CD4-positive, alpha-beta T cell treated with Interleukin-1 beta for 1 hour (primary cell): ENCODE data around the gene ZNF655.

Source experiments
- DNase-seq, 2 donors: peaks; one replicate each; pipeline ENCODE4 v3.0.0-alpha.2; 2020 to 2022

Gene ZNF655

DNA sequence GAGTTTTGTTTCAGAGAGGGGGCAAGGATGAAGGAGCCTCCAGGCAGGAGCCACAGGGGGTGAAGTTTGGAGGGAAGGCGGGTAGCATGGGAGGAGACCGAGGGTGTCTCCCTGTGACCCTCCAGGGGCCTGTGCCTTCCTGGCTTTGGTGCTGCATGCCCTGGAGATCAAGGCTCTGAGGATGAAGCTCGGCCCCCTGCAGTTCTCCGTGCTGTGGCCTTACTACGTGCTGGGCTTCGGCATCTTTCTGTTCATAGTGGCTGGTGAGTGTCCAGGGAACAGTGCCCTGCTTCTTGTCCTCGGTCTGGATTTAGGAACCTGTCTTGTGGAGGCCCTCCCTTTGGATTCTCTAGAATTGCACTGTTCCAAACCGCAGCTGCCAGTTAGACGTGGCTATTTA, 49.1 kb downstream of the ZNF655 start:
- DNase-seq = no peak

DNA sequence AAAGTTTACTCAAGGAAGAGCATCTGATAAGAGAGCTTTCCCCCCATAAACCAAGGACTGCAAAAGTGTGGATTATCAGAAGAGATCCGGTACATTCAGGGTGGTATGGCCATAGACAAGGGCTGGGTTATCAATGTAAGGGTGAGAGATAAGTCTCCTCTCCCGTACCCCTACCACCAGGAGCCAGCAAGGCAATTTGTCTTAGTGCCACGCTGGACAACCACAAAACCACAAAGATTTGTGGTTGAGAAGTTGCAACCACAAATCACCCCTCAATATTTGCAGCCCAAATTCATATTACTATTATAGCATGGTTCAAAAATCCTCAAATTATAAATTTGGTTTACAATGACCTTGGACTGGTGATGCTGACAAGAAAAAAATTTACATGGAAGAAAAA, 56.1 kb downstream of the ZNF655 start:
- no peak for DNase-seq

DNA sequence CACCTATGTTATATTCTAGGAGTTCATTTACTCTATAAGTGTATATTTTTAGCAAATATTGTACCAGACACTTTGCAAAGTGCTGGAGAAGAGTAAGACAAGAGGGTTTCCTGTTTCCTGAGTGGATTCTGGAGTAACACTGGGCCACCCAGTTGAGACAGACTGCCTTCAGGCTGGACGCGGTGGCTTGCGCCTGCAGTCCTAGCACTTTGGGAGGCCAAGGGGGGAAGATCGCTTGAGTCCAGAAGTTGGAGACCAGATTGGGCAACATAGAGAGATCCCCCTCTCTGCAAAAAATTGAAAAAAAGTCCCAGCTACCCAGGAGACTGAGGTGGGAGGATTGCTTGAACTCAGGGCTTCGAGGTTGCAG, 57.5 kb downstream of the ZNF655 start:
- DNase-seq = no peak

DNA sequence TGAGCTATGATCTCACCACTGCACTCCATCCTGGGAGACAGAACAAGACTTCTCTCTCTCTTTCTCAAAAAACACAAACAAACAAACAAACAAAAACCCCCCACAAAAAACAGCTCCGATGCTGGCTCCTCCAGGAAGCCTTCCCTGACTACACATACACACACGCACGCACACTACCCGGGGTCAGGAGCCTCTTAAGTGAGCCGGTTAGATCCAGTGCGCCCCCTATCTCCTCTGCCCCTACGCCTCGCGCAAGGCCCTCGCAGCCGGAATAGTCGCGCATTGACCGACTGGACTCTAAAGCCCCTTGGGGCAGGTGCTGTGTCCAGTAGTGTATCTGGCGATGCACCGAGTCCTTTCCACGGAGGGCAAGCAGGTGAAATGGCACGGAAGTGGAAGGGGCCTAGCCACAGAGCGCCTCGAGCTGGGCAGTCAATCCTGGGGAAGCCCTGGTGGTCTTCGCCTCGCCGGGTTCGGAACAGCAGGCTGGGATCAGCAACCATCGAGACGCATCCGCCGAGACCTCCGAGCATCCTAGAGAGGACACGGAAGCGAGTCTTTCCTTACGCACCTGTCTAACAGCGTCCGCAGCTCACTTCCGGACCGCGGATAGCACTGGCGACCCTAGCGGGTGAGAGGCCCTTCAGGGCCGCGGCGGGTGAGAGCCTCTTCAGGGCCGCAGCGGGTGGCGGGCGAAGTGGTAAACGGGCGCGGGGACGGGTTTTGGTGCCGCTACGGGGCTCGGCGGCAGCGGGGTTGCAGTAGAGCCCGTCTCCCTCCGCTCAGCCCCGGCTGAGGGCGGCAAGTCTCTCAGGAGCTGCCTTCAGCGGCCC, 58.1 kb downstream of the ZNF655 start, which contains the start of gene ZSCAN25:
ZSCAN25 (plus strand) TSS at position 588 of the 833 bp plus-strand sequence. CDS start 2,661 bp downstream, outside the sequence.
- DNase-seq = peak; percentile 89

DNA sequence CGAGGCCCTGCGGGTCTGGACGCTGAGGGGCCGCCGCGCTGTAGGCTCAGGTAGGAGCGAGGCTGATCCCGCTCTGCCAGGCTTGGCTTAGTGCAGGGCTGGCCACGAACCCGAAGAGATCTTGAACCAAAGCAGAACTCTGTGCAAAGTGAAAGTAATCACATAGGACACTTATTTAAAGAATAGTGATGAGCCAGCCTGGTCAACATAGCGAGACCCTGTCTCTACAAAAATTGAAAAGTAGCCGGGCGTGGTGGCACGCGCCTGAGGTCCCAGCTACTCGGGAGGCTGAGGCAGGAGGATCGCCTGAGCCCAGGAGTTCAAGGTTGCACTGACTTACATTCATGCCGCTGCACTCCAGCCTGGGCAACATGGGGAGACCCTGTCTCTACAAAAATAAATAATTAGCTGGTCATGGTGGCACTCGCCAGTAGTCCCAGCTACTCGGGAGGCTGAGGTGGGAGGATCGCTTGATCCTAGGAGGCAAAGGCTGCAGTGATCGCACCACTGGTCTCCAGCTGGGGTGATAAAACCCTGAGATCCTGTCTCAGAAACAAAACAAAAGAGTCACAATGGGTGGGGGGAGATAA, 58.8 kb downstream of the ZNF655 start:
- no peak for DNase-seq

DNA sequence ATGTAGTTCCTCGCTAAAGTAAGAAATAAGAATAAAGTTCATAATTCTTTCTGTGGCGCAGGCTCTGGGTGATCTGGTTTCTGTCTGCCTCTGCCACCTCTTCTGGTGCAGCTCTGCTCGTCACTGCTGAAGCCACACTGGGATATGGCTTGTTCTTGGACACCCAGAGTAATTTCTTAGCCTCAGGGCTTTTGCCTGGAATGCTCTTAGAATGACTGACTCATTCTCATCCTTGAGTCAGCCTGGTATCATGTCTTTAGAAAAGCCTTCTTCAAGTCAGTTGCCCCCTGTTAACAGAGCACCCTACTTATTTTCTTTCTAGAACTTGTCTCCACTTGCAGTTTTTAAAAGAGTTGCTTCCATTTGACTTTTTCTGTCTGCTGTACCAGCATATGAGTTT, 60.3 kb downstream of the ZNF655 start:
- DNase-seq = no peak

DNA sequence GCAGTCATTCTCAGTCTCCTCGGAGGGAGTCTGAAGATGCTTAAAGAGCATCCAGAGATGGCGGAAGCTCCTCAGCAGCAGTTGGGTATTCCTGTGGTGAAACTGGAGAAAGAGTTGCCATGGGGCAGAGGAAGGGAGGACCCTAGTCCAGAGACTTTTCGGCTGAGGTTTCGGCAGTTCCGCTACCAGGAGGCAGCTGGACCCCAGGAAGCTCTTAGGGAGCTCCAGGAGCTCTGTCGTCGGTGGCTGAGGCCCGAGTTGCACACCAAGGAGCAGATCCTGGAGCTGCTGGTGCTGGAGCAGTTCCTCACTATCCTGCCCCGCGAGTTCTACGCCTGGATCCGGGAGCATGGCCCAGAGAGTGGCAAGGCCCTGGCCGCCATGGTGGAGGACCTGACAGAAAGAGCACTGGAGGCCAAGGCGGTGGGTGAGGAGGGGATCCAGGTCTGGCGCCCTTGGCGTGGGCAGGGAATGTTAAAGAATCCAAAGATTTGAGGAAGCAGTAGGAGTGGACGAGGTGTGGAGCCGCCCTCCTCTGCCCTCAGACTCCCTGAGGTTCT, 61.2 kb downstream of the ZNF655 start:
- DNase-seq = no peak

DNA sequence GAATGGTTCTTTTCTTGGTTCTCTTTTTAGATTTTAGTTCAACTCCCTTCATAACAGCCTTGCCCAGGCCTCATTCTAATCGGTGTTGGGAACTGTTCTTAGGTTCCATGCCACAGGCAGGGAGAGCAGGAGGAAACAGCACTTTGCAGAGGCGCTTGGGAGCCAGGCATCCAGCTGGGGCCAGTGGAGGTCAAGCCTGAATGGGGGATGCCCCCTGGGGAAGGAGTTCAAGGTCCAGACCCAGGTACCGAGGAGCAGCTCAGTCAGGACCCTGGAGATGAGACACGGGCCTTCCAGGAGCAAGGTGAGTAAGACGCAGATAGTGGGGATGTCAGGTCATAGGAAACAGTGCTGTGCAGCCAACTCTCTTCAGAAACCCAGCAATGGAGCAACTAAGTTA, 62.8 kb downstream of the ZNF655 start:
- no peak for DNase-seq

DNA sequence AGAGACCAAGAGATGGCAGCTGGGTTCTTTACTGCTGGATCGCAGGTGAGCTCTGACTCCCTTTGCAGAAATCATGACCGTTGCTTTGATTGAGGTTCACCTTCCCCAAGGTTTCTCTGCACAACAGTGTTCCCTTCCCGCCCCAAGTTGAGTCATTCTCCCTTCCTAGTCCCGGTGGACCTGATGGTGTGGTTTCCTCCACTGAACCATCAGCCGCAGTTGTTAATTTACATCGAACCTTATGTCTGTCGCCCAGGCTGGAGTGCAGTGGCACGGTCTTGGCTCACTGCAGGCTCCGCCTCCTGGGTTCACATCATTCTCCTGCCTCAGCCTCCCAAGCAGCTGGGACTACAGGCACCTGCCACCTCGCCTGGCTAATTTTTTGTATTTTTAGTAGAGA, 64.2 kb downstream of the ZNF655 start:
- DNase-seq = no peak

DNA sequence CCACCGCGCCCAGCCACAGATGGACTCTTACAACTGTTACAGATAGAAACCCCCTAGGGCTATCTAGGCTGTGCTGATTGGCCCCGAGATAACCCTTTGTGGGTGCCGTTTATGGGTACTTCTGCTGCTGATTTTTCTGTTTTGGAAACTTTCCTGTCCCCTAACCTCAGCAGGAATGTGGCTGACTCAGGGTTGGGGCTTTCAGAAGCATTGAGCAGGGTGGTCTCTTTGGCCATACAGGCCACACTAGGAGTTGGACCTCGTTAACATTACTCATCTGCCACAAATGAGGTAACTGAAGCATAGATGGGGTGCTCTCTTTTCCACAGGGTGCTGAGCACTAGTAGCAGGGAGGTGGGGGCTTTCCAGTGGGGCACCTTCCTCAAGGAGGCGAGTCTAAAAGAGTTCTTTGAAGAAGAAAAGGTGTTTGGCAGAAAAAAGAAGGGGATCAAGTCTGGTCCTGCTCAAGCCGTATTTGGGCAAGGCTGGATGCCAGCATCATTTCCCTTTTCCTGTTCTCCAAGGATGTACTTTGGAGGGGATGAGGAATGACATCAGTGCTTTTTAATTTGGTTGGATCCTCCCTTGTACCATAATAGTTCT, 64.8 kb downstream of the ZNF655 start:
- DNase-seq = peak in 1 of 2 donors; percentile 14

DNA sequence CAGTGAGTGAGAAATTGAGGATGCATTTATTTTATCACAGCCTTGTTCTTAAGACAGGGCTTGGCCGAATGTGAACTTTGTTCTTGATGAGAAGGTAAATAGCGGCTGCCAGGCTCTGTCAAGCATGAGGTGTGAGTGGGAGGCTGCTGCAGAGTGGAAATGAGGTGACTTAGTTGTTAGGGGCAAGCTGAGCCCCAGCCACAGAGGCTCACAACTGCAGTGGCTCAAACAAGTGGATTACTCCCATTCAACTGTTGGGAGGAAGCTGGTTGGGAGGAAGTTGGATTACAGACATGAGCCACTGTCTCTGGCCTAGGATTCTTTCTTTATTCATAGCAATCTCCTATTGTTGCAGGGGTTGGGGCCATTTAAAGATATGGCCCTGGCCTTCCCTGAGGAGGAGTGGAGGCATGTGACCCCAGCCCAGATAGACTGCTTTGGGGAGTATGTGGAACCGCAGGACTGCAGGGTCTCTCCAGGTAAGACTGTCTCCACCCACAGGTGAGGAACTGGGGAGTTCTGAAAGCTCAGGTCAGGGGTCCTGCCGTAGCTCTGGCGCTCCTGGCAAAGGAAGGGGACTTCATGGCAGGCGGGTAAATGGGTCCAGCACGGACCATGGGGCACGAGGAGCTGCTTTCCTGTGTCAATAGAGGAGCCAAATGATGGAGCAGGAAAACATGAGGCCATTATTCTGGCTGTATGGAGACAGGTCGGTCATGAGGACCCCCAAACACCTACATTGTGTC, 65.4 kb downstream of the ZNF655 start:
- DNase-seq = no peak

DNA sequence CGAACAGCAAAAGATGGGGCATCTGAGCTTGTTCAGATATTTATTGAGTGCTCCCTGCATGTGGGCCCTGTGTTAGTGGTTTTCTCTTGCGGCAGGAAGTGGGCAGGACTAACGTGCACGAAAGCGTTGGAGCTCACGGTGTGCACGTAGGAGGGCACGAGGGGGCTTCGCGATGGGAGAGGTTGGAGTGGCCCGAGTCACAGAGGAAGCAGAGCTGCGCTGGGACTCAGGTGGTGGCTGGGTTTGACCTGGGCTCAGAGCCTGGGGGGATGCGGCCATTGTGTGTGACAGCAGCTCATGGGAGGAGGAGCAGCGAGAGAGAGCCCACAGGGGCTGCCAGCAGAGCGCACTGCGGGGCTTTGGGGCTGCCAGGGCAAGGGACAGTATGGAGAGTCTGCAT, 66.0 kb downstream of the ZNF655 start:
- DNase-seq = peak; percentile 72 to 73

DNA sequence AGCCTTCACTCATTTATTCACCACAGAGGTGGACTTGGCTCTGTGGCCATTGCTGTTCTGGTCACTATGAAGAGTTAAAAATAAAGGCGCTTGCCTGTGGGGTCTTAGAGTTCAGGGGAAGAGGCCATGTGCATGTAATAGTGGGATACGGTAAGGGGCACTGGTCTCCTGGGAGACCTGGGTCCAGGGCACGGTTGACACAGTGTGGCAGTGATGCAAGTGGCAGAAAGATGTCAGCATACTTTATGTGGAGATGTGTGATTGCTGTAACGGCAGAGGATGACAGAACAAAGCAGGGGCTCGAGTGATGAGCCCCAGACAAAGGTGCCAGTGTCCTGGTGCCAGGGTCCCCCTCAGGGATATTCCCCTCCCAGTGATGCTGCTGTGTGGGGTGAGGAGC, 66.9 kb downstream of the ZNF655 start:
- no peak for DNase-seq

DNA sequence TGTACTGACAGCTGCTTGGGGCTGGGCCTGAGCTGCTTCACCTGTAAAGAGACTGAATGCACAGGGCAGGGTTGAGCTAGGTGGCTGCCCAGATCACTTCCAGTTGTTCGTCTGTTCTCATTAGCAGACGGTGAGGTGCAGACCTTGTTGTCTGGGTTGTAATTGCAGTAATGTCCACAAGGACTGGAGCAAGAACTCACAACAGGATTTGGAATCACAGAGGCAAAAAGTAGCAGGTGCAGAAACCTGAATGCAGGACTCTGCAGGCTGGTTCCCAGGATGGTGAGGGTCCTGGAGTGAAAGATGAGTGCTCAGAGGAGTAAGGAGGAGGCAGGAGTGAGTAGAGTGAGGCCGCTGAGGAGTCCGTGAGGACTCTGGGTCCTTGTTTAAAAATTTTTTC, 67.5 kb downstream of the ZNF655 start:
- no peak for DNase-seq
